ENCODE results near the gene KCNH8.

DNA sequence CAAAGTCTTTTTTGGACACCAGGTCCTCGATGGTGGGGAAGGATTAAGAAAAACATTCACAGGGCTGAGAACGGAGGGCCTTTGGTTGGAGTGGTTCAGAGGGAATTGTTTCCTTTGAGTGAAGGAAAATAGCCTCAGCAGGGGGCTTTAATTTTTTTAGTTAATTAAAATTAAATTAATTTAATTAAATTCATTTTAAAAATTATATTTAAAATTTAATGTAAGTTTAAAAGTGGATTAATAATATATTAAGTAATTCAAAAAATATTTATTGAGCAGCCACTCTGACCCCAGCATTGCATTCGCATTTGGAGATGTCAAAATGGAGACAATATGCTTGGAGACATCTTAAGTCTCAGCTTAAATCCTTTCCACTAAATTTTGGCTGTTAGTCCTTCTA, 136.7 kb downstream of the KCNH8 start:
- TF ChIP-seq, protein P1, sequence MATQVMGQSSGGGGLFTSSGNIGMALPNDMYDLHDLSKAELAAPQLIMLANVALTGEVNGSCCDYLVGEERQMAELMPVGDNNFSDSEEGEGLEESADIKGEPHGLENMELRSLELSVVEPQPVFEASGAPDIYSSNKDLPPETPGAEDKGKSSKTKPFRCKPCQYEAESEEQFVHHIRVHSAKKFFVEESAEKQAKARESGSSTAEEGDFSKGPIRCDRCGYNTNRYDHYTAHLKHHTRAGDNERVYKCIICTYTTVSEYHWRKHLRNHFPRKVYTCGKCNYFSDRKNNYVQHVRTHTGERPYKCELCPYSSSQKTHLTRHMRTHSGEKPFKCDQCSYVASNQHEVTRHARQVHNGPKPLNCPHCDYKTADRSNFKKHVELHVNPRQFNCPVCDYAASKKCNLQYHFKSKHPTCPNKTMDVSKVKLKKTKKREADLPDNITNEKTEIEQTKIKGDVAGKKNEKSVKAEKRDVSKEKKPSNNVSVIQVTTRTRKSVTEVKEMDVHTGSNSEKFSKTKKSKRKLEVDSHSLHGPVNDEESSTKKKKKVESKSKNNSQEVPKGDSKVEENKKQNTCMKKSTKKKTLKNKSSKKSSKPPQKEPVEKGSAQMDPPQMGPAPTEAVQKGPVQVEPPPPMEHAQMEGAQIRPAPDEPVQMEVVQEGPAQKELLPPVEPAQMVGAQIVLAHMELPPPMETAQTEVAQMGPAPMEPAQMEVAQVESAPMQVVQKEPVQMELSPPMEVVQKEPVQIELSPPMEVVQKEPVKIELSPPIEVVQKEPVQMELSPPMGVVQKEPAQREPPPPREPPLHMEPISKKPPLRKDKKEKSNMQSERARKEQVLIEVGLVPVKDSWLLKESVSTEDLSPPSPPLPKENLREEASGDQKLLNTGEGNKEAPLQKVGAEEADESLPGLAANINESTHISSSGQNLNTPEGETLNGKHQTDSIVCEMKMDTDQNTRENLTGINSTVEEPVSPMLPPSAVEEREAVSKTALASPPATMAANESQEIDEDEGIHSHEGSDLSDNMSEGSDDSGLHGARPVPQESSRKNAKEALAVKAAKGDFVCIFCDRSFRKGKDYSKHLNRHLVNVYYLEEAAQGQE (IDR thresholded peaks at IDR 0.05; ENCODE audit: insufficient read depth in 1 of 2, low read depth in 2 of 2, low read length in 1 of 2) = no peak
- TF ChIP-seq, protein P2, sequence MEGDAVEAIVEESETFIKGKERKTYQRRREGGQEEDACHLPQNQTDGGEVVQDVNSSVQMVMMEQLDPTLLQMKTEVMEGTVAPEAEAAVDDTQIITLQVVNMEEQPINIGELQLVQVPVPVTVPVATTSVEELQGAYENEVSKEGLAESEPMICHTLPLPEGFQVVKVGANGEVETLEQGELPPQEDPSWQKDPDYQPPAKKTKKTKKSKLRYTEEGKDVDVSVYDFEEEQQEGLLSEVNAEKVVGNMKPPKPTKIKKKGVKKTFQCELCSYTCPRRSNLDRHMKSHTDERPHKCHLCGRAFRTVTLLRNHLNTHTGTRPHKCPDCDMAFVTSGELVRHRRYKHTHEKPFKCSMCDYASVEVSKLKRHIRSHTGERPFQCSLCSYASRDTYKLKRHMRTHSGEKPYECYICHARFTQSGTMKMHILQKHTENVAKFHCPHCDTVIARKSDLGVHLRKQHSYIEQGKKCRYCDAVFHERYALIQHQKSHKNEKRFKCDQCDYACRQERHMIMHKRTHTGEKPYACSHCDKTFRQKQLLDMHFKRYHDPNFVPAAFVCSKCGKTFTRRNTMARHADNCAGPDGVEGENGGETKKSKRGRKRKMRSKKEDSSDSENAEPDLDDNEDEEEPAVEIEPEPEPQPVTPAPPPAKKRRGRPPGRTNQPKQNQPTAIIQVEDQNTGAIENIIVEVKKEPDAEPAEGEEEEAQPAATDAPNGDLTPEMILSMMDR (IDR thresholded peaks at IDR 0.05) = no peak
- no peak for TF ChIP-seq POLR2AphosphoS5 (IDR thresholded peaks at IDR 0.05; ENCODE audit: low read depth, low read length)

All from Panc1 (cell line).